ENCODE results near the gene NIP7. TPM values are rescaled to one million over a fixed set of nuclear protein-coding genes. Genes with fewer than 3 reads are reported as not detected.
A peak's percentile ranks its signal among the peaks of the same experiment; 100 is the strongest.

NIP7 gene
- total and polyA plus RNA-seq, 9 of the 15 experiments (the other 6 are each of a cell fraction or from before 2014, with no cell fraction given), result 28.9 to 85.5 (median 72.5) TPM

- TF ChIP-seq, protein P1, sequence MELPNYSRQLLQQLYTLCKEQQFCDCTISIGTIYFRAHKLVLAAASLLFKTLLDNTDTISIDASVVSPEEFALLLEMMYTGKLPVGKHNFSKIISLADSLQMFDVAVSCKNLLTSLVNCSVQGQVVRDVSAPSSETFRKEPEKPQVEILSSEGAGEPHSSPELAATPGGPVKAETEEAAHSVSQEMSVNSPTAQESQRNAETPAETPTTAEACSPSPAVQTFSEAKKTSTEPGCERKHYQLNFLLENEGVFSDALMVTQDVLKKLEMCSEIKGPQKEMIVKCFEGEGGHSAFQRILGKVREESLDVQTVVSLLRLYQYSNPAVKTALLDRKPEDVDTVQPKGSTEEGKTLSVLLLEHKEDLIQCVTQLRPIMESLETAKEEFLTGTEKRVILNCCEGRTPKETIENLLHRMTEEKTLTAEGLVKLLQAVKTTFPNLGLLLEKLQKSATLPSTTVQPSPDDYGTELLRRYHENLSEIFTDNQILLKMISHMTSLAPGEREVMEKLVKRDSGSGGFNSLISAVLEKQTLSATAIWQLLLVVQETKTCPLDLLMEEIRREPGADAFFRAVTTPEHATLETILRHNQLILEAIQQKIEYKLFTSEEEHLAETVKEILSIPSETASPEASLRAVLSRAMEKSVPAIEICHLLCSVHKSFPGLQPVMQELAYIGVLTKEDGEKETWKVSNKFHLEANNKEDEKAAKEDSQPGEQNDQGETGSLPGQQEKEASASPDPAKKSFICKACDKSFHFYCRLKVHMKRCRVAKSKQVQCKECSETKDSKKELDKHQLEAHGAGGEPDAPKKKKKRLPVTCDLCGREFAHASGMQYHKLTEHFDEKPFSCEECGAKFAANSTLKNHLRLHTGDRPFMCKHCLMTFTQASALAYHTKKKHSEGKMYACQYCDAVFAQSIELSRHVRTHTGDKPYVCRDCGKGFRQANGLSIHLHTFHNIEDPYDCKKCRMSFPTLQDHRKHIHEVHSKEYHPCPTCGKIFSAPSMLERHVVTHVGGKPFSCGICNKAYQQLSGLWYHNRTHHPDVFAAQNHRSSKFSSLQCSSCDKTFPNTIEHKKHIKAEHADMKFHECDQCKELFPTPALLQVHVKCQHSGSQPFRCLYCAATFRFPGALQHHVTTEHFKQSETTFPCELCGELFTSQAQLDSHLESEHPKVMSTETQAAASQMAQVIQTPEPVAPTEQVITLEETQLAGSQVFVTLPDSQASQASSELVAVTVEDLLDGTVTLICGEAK (IDR thresholded peaks at IDR 0.05), result peak; percentile 91
- TF ChIP-seq, protein P1 (CRISPR knock-in tag; IDR thresholded peaks at IDR 0.05), result peak; percentile 80
Observed at GRCh38 chr16:69313469-69313868, 26.1 kb upstream of the NIP7 start (continued).

Measured in K562 (cell line).